ENCODE measurements around the gene SLC35B2. TPM values are rescaled to one million over a fixed set of nuclear protein-coding genes. Genes with fewer than 3 reads are reported as not detected.
A peak's percentile ranks its signal among the peaks of the same experiment; 100 is the strongest.

SLC35B2 gene
- total RNA-seq, 2 experiments from 2014 or later: 6.4 to 7.0 TPM

DNA sequence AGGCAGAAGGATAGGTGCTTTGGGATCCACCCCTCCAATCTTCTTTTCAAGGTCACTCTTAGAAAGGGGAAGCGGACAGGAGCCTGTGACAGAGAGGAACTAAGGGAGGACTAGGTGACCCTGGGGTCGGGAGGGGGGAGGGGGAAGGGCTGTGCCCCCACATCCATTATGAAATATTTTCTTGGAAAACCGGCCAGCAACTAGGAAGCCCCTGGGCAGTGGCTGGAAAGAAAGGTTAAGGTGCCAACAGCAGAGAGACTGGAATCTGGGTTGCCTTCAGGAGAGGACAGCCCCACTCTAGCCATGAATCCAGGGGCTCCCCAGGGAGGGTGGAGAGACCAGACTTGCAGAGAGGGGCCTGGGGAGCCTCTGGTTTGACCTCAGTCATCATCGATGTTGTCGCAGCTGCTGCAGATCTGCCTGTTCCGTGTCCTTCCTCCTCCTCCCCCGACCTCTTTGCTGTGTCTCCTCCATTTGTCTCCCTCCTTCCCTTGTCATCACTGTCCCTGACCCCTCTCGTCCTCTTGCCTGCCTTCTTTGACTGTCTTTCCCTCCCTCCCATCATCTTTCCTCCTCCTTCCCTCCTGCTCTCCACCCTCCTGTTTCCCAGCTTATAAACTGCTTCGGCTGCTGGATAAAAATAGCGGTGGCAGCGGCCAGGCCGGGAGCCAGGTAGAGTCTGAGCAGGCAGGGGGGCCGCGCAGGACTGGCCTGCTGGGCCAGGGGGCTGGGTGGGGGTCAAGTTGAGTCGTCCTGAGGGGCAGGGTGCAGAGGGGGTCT is 30.8 kb downstream of the SLC35B2 start:
- intact Hi-C loops (cut with DNase I, micrococcal nuclease): loop anchor here in 1 of 2 experiments (10.0 kb wide), 1 partner anchor 592 kb away; the partner anchor contains the start of gene MAD2L1BP
- no peaks in the 10 kb centered on the region for H3K9me3 ChIP-seq (ENCODE audit: control insufficient read depth in 1 of 2, insufficient read depth in 1 of 2, low read length in 2 of 2)
- Mint-ChIP-seq H3K4me3 (no peak overlapping the region), H3K27me3 (no peaks in the 10 kb centered on the region), H3K4me1 (ENCODE audit: low read depth) (peaks cover 22% of the 10 kb centered on the region), H3K9me3 (no peaks in the 10 kb centered on the region), H3K36me3 (ENCODE audit: low read depth) (no peaks in the 10 kb centered on the region), H3K27ac (no peak overlapping the region)
- H3K27ac ChIP-seq (ENCODE audit: low read depth in 1 of 2, low read length in 2 of 2): no peak overlapping the region
- peaks cover 25% of the 10 kb centered on the region for H3K4me1 ChIP-seq (ENCODE audit: insufficient read depth, low read length)
- H3K27me3 ChIP-seq (ENCODE audit: control insufficient read depth in 1 of 2, insufficient read depth in 2 of 2, low read length in 2 of 2): no peaks in the 10 kb centered on the region
- CTCF ChIA-PET: no interaction called here
- DNase-seq (no peak), ATAC-seq (ENCODE audit: poor library complexity) (no peak)
- TF ChIP-seq, protein P1, sequence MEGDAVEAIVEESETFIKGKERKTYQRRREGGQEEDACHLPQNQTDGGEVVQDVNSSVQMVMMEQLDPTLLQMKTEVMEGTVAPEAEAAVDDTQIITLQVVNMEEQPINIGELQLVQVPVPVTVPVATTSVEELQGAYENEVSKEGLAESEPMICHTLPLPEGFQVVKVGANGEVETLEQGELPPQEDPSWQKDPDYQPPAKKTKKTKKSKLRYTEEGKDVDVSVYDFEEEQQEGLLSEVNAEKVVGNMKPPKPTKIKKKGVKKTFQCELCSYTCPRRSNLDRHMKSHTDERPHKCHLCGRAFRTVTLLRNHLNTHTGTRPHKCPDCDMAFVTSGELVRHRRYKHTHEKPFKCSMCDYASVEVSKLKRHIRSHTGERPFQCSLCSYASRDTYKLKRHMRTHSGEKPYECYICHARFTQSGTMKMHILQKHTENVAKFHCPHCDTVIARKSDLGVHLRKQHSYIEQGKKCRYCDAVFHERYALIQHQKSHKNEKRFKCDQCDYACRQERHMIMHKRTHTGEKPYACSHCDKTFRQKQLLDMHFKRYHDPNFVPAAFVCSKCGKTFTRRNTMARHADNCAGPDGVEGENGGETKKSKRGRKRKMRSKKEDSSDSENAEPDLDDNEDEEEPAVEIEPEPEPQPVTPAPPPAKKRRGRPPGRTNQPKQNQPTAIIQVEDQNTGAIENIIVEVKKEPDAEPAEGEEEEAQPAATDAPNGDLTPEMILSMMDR (IDR thresholded peaks at IDR 0.05): no peak
- no peaks in the 10 kb centered on the region for H3K36me3 ChIP-seq (ENCODE audit: insufficient read depth, low read length)
- H3K4me3 ChIP-seq (ENCODE audit: low read length): no peak overlapping the region
- POLR2A ChIA-PET: interaction anchor here (5.8 kb wide), 1 partner anchor 20 kb away, joined by 62 read pairs; the partner anchor contains the start of gene HSP90AB1

DNA sequence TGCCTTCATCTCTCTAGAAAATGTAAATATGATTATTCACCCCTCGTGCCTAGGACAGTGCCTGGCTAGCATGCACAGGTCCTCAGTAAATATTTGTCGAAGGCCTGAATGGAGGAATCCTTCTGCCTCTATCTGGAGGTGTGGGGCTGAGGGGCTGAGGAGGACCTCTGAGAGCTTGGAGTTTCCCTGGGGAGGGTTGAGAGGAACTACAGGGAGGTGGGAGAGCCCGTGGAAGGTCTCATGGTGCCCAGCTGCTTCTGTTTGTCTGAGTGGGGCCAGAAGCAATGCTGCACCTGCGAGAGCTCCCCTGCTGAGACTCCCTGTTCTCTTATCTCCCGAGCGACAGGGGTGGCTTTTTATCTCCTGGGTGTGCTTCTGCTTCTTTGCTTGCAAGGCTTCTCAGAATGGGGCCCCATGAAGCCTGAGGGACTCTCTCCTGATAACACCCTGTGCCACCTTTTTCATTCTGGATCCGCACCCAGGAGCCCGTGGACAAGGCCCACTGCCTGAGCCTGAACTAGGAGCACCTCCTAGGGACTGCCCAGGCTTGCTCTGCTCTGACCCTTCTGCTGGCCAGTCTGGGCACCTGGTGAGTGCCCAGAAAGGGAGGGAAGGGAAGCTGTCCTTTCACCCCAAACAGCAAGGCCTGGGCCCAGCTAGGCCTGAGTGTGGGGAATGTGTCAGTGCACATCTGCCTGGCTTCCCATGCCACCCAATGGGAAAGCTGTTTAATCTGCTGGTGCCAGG is 31.6 kb downstream of the SLC35B2 start:
- Histone ChIP-seq H3K4me1 (ENCODE audit: insufficient read depth, low read length) (peaks cover 27% of the 10 kb centered on the region), H3K9me3 (ENCODE audit: control insufficient read depth in 1 of 2, insufficient read depth in 1 of 2, low read length in 2 of 2) (no peaks in the 10 kb centered on the region), H3K36me3 (ENCODE audit: insufficient read depth, low read length) (no peaks in the 10 kb centered on the region), H3K27ac (ENCODE audit: low read depth in 1 of 2, low read length in 2 of 2) (no peak overlapping the region), H3K4me3 (ENCODE audit: low read length) (no peak overlapping the region), H3K27me3 (ENCODE audit: control insufficient read depth in 1 of 2, insufficient read depth in 2 of 2, low read length in 2 of 2) (no peaks in the 10 kb centered on the region)
- Mint-ChIP-seq H3K36me3 (ENCODE audit: low read depth) (no peaks in the 10 kb centered on the region), H3K4me1 (ENCODE audit: low read depth) (peaks cover 28% of the 10 kb centered on the region), H3K27me3 (no peaks in the 10 kb centered on the region), H3K9me3 (no peaks in the 10 kb centered on the region), H3K27ac (no peak overlapping the region), H3K4me3 (peak overlapping the region; percentile 35)
- TF ChIP-seq, protein P1 (IDR thresholded peaks at IDR 0.05): no peak
- CTCF ChIA-PET: no interaction called here
- POLR2A ChIA-PET: interaction anchor here (5.8 kb wide), 1 partner anchor 20 kb away, joined by 62 read pairs; the partner anchor contains the start of gene HSP90AB1
- intact Hi-C loops (cut with DNase I, micrococcal nuclease): loop anchor here in 1 of 2 experiments (2.0 to 10.0 kb wide), 2 partner anchors 99 to 591 kb away; partner anchors contain the start of genes MAD2L1BP, MRPL14 and TMEM63B
- no peak for ATAC-seq (ENCODE audit: poor library complexity)
- DNase-seq: no peak

DNA sequence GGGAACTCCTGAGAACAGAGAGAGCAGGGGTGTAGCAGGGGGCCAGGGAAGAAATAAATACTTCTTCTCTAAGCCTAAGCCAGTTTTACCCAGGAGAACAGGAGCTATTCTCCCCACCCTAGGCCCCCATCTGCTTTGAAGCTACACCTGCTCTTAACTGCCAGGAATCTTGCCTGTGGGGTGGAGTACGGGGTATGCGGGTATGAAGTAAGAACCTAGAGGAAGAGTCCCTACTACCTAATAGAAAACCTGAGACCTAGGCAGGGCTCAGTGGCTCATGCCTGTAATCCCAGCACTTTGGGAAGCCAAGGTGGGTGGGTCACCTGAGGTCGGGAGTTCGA is 32.4 kb downstream of the SLC35B2 start:
- H3K36me3 Mint-ChIP-seq (ENCODE audit: low read depth): no peaks in the 10 kb centered on the region
- H3K27ac ChIP-seq (ENCODE audit: low read depth in 1 of 2, low read length in 2 of 2): no peak overlapping the region
- no peak overlapping the region for H3K4me3 ChIP-seq (ENCODE audit: low read length)
- H3K4me3 Mint-ChIP-seq: peak overlapping the region; percentile 84
- POLR2A ChIA-PET: interaction anchor here (0.9 to 5.8 kb wide), 5 partner anchors 13 to 53 kb away, joined by 3 to 62 read pairs (median 5); partner anchors contain the start of genes HSP90AB1, SLC35B2 and TMEM151B
- no peaks in the 10 kb centered on the region for H3K27me3 ChIP-seq (ENCODE audit: control insufficient read depth in 1 of 2, insufficient read depth in 2 of 2, low read length in 2 of 2)
- no peak for ATAC-seq (ENCODE audit: poor library complexity)
- H3K4me1 ChIP-seq (ENCODE audit: insufficient read depth, low read length): peaks cover 27% of the 10 kb centered on the region
- no peak overlapping the region for H3K27ac Mint-ChIP-seq
- TF ChIP-seq, protein P1 (IDR thresholded peaks at IDR 0.05): no peak
- peaks cover 28% of the 10 kb centered on the region for H3K4me1 Mint-ChIP-seq (ENCODE audit: low read depth)
- no peaks in the 10 kb centered on the region for H3K36me3 ChIP-seq (ENCODE audit: insufficient read depth, low read length)
- no peaks in the 10 kb centered on the region for H3K27me3 Mint-ChIP-seq
- DNase-seq: no peak
- CTCF ChIA-PET: interaction anchor here (1.3 kb wide), 1 partner anchor 32 kb away, joined by 5 read pairs; the partner anchor contains the start of gene SLC35B2
- H3K9me3 Mint-ChIP-seq: no peaks in the 10 kb centered on the region
- no peaks in the 10 kb centered on the region for H3K9me3 ChIP-seq (ENCODE audit: control insufficient read depth in 1 of 2, insufficient read depth in 1 of 2, low read length in 2 of 2)
- intact Hi-C loops (cut with DNase I, micrococcal nuclease): loop anchor here (2.0 to 10.0 kb wide), 3 partner anchors 32 to 590 kb away; partner anchors contain the start of genes SLC35B2 (in 2 of the 2), MAD2L1BP (in 1 of the 2), MRPL14 (in 1 of the 2) and TMEM63B (in 1 of the 2)
